Stimulated activated CD8-positive, alpha-beta memory T cell treated with anti-CD3 and anti-CD28 coated beads, Interleukin-4, amount 100 ng/mL, for 4 hours (primary cell): ENCODE results near the gene ZNF618.

Experiments
- DNase-seq, 2 donors: peaks; one replicate each; pipeline ENCODE4 v3.0.0-alpha.2; 2020; ENCODE audit warnings: low read depth in 2 of 2, low spot score in 1 of 2

ZNF618 gene

GRCh38 chr9:113876151-113876992, at the start of gene ZNF618:
Gene ZNF618 (plus strand): TSS chr9:113876309. CDS start chr9:113876381, 72 bp downstream.
- DNase-seq = no peak

GRCh38 chr9:113828221-113828620, 47.9 kb upstream of the ZNF618 start:
- no peak for DNase-seq

GRCh38 chr9:113837334-113837733, 38.8 kb upstream of the ZNF618 start:
- DNase-seq = no peak

GRCh38 chr9:113842086-113842485, 34.0 kb upstream of the ZNF618 start:
- no peak for DNase-seq

- no peak for DNase-seq
These were observed 31.6 kb upstream of the ZNF618 start for GRCh38 chr9:113844466-113844865.

- no peak for DNase-seq
These were observed 24.8 kb upstream of the ZNF618 start for GRCh38 chr9:113851359-113851758.

- DNase-seq = no peak
These were observed 24.2 kb upstream of the ZNF618 start for GRCh38 chr9:113851873-113852272.

GRCh38 chr9:113853333-113853732, 22.8 kb upstream of the ZNF618 start:
- DNase-seq = no peak

- no peak for DNase-seq
These were observed 21.8 kb upstream of the ZNF618 start for GRCh38 chr9:113854310-113854709.

GRCh38 chr9:113857875-113858274, 18.2 kb upstream of the ZNF618 start:
- DNase-seq = no peak

- no peak for DNase-seq
These were observed 17.8 kb upstream of the ZNF618 start for GRCh38 chr9:113858282-113858681.

- DNase-seq = no peak
These were observed 12.8 kb upstream of the ZNF618 start for GRCh38 chr9:113863345-113863744.

- no peak for DNase-seq
These were observed 7.6 kb upstream of the ZNF618 start for GRCh38 chr9:113868501-113868900.

GRCh38 chr9:113872485-113873143, 3.5 kb upstream of the ZNF618 start:
- DNase-seq = no peak

GRCh38 chr9:113873446-113873845, 2.7 kb upstream of the ZNF618 start:
- DNase-seq = no peak

GRCh38 chr9:113873926-113874325, 2.2 kb upstream of the ZNF618 start:
- no peak for DNase-seq

- DNase-seq = no peak
These were observed 504 bp upstream of the ZNF618 start for GRCh38 chr9:113875459-113876150.

GRCh38 chr9:113876993-113877368, 872 bp downstream of the ZNF618 start:
- no peak for DNase-seq

- DNase-seq = no peak
These were observed 3.2 kb downstream of the ZNF618 start for GRCh38 chr9:113879318-113879717.

GRCh38 chr9:113879911-113880310, 3.8 kb downstream of the ZNF618 start:
- DNase-seq = no peak

- DNase-seq = no peak
These were observed 6.1 kb downstream of the ZNF618 start for GRCh38 chr9:113882181-113882580.

- DNase-seq = no peak
These were observed 6.6 kb downstream of the ZNF618 start for GRCh38 chr9:113882636-113883164.
